LNCAP (cell line): Measurements from ENCODE around the gene ERMAP.

ENCODE experiments used
- CTCF ChIP-seq: fragments of 450-650 bp; IDR thresholded peaks from 2 replicates; pipeline ENCODE4 v1.5.1; 2017; ENCODE audit warnings: mild to moderate bottlenecking

Gene ERMAP

GRCh38 chr1:42835422-42835821, 18.5 kb downstream of the ERMAP start:
- TF ChIP-seq CTCF: no peak

GRCh38 chr1:42837709-42838108, 20.8 kb downstream of the ERMAP start:
- no peak for TF ChIP-seq CTCF

GRCh38 chr1:42838482-42839190, 21.7 kb downstream of the ERMAP start:
- no peak for TF ChIP-seq CTCF

- no peak for TF ChIP-seq CTCF
Observed at GRCh38 chr1:42841010-42841409, 24.1 kb downstream of the ERMAP start.

- no peak for TF ChIP-seq CTCF
Observed at GRCh38 chr1:42841440-42842147, 24.7 kb downstream of the ERMAP start.

GRCh38 chr1:42844592-42845140, 27.7 kb downstream of the ERMAP start:
- TF ChIP-seq CTCF: no peak

GRCh38 chr1:42845193-42845592, 28.3 kb downstream of the ERMAP start:
- TF ChIP-seq CTCF: no peak
